ENCODE data around the gene APOL4. TPM values are rescaled to one million over a fixed set of nuclear protein-coding genes. Genes with fewer than 3 reads are reported as not detected.

Gene APOL4
- total RNA-seq, 2 experiments from 2014 or later = 7.5 to 7.6 TPM

DNA sequence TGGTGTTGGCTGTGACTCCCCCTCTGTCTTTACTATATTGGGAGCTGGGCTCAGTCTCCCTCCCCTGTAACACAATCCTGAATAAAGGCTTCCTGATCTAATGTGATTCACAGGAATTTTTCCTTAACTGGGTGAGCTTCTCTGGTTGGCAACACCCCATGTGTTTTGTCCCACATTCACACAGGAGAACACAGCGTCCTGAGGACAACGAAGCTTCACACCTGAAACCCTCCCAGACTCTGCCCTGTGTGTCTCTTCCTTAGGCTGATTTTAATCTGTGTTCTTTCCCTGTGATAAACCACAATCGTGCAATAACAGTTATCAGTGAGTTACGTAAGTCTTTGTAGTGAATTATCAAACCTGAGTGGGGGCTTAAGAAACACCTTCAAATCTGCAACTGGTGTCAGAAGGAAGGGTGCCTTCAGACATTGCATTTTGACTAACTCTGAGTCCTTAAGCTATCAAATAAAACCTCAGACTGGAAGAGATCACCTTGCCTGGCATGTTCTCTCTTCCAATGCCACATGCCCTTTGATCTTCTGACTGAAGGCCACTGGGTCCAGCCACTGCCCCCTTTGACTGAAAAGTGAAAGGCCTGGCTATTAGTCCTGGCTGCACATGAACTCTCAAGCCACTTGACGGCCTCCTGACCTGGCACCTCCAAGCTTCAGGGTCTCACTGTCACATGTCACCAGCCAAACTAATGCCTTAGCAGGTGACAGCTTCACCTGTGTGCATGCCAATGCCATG lies 58.4 kb downstream of the APOL4 start:
- H3K36me3 Mint-ChIP-seq (ENCODE audit: low read depth) = peaks cover 75% of the 10 kb centered on the region
- H3K4me1 Mint-ChIP-seq = peaks cover 2% of the 10 kb centered on the region
- no peak overlapping the region for H3K4me3 Mint-ChIP-seq
- ChIA-PET CTCF (interaction anchor here (0.7 to 0.9 kb wide), 3 partner anchors 19 to 77 kb away, joined by 3 read pairs; no protein-coding TSS in a partner anchor), POLR2A (no interaction called here)
- H3K27me3 Mint-ChIP-seq = no peaks in the 10 kb centered on the region
- no peaks in the 10 kb centered on the region for H3K9me3 Mint-ChIP-seq
- DNase-seq = no peak
- no peak overlapping the region for H3K27ac Mint-ChIP-seq

DNA sequence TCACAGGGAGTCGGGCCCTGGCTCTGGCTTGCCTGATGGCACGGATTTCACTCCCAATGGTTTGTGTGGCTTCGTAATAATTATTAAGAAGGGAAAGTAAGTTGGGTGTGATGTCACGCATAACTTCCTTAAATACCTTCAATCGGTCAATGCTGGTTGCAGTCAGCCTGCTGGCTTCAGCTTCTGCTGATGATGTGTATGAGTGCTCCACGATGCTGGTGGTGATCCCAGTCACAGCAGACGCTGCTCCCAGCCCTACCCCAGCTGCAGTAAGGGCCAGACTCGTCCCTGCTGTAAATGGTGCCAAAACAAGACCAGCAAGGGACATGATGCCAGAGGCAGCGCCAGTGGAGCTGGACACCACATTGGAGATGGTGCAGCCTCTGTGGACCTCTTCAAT lies 60.1 kb downstream of the APOL4 start:
- DNase-seq = no peak
- H3K4me3 Mint-ChIP-seq = no peak overlapping the region
- H3K27me3 Mint-ChIP-seq = no peaks in the 10 kb centered on the region
- CTCF ChIA-PET = interaction anchor here (1.0 to 1.5 kb wide), 4 partner anchors 37 to 98 kb away, joined by 3 to 5 read pairs (median 4); partner anchors contain the start of gene APOL2
- H3K36me3 Mint-ChIP-seq (ENCODE audit: low read depth) = peaks cover 65% of the 10 kb centered on the region
- H3K4me1 Mint-ChIP-seq = no peaks in the 10 kb centered on the region
- POLR2A ChIA-PET = interaction anchor here (0.9 to 1.2 kb wide), 2 partner anchors 15 to 39 kb away, joined by 3 to 4 read pairs; no protein-coding TSS in a partner anchor
- H3K27ac Mint-ChIP-seq = no peak overlapping the region
- no peaks in the 10 kb centered on the region for H3K9me3 Mint-ChIP-seq

Other genes starting within 250 kb of the APOL4 start
- gene RBFOX2, start 173.0 kb downstream of the APOL4 start, total RNA-seq = 1 to 10 TPM in 1 of 2 experiments, under 1 TPM in 1; 0.83 to 1.4 TPM
- gene APOL3, start 41.1 kb downstream of the APOL4 start, total RNA-seq = 100 to 1,000 TPM; 119 to 121 TPM
- 10 to 100 TPM; 82.3 to 83.0 TPM for gene APOL2, start 37.7 kb upstream of the APOL4 start, total RNA-seq
- 10 to 100 TPM; 63.0 to 64.0 TPM for gene APOL1, start 51.3 kb upstream of the APOL4 start, total RNA-seq
- 100 to 1,000 TPM; 840 to 865 TPM for gene MYH9, start 186.2 kb upstream of the APOL4 start, total RNA-seq

Data from activated CD4-positive, alpha-beta memory T cell treated with anti-CD3 and anti-CD28 coated beads, Interleukin-2, amount 10 ng/mL, durations not matched to agents 7 days and 5 days (primary cell).